GM12878 (cell line): ENCODE results near the gene HAPLN2. TPM values are rescaled to one million over a fixed set of nuclear protein-coding genes. Genes with fewer than 3 reads are reported as not detected.
A peak's percentile ranks its signal among the peaks of the same experiment; 100 is the strongest.

ENCODE experiments used
- ATAC-seq: fragments of 200-7000 bp; cut with Tn5 transposase; 3 replicates; pipeline ENCODE4 v1.9.1; 2020; ENCODE audit warnings: mild to moderate bottlenecking, moderate library complexity
- BruUV-seq: library from RNA; stranded (reverse); fragments of 400-500 nt; replicated peaks from 2 replicates; lab custom pipeline; 2021; lab: Mats Ljungman, UMichigan
- CTCF ChIA-PET: fragments of 300-600 bp; sonication (Branson Sonifier 250); formaldehyde crosslinking; extraction: SDS; loops from one replicate; lab custom pipeline; 2021; ENCODE audit warnings: inconsistent platforms; lab: Yijun Ruan, JAX
- POLR2A ChIA-PET: fragments of 350-600 bp; formaldehyde crosslinking; extraction: SDS; loops from one replicate; lab custom pipeline; 2021; ENCODE audit warnings: inconsistent platforms; lab: Charles Lee
- RAD21 ChIA-PET: fragments of 300-600 bp; sonication (Branson Sonifier 250); formaldehyde crosslinking; loops from one replicate; lab custom pipeline; 2023; ENCODE audit warnings: antibody characterized with exemption; ENCODE audit not compliant: unreplicated experiment; lab: Charles Lee
- SMC1A ChIA-PET: fragments of 300-600 bp; sonication (Branson Sonifier 250); formaldehyde crosslinking; loops from one replicate; lab custom pipeline; 2023; ENCODE audit not compliant: unreplicated experiment, uncharacterized antibody; lab: Charles Lee
- DNase-seq: peaks from one replicate; pipeline ENCODE4 v3.0.0-alpha.2; 2011; ENCODE audit warnings: low read depth, low spot score
- FAIRE-seq: peaks from 3 replicates; lab custom pipeline; 2011; peaks lifted over from hg19 to GRCh38; lab: Jason Lieb, UNC
- H2AFZ ChIP-seq: 2 replicates; pipeline ENCODE4 v1.6.0; 2011; ENCODE audit warnings: low read depth, low read length, control low read depth; ENCODE audit not compliant: control insufficient read depth
- H3K27ac ChIP-seq: 2 replicates; pipeline ENCODE4 v1.5.1; 2011; ENCODE audit warnings: control low read depth; ENCODE audit not compliant: control insufficient read depth, insufficient read depth
- H3K27me3 ChIP-seq, 2 experiments: replicated peaks in 1 of 2; 2 replicates each; pipeline versions ENCODE4 v1.6.0 to v1.6.1; 2011; ENCODE audit warnings: low read length in 1 of 2; ENCODE audit not compliant: control insufficient read depth in 2 of 2, insufficient read depth in 2 of 2
- H3K36me3 ChIP-seq, 2 experiments: 2 replicates each; pipeline ENCODE4 v1.5.1; 2011; ENCODE audit warnings: low read length in 1 of 2; ENCODE audit not compliant: control insufficient read depth in 2 of 2, insufficient read depth in 2 of 2
- H3K4me1 ChIP-seq: 2 replicates; pipeline ENCODE4 v1.6.1; 2011; ENCODE audit warnings: mild to moderate bottlenecking, low read length, moderate library complexity, mixed read lengths; ENCODE audit not compliant: control insufficient read depth, insufficient read depth
- H3K4me2 ChIP-seq: 2 replicates; pipeline ENCODE4 v1.6.0; 2011; ENCODE audit warnings: control low read depth; ENCODE audit not compliant: control insufficient read depth, insufficient read depth
- H3K4me3 ChIP-seq: fragments of 200-600 bp; sonication (generic); 2 replicates; pipeline ENCODE4 v1.5.1; 2016
- H3K79me2 ChIP-seq: 2 replicates; pipeline ENCODE4 v1.6.0; 2011; ENCODE audit warnings: low read length; ENCODE audit not compliant: control insufficient read depth, insufficient read depth
- H3K9ac ChIP-seq: 2 replicates; pipeline ENCODE4 v1.8.0; 2011; ENCODE audit warnings: low read length, control low read depth, mixed read lengths; ENCODE audit not compliant: control insufficient read depth, insufficient read depth
- H3K9me3 ChIP-seq: replicated peaks from 3 replicates; pipeline ENCODE4 v1.5.1; 2011; ENCODE audit warnings: mild to moderate bottlenecking, low read length; ENCODE audit not compliant: control insufficient read depth, insufficient read depth
- H4K20me1 ChIP-seq: 2 replicates; pipeline ENCODE4 v1.6.0; 2011; ENCODE audit not compliant: control insufficient read depth, insufficient read depth
- BRCA1 ChIP-seq: IDR thresholded peaks from 2 replicates; pipeline ENCODE4 v1.6.1; 2011; ENCODE audit warnings: low read depth, low read length, improper control_type of control experiment
- CTCF ChIP-seq, 3 experiments: IDR thresholded peaks in 2 of 3; conservative IDR thresholded peaks in 1 of 3; 2 replicates each; pipeline ENCODE4 v1.5.1; 2011; ENCODE audit warnings: low read depth in 3 of 3, low read length in 3 of 3, mild to moderate bottlenecking in 3 of 3, control low read depth in 2 of 3, moderate library complexity in 2 of 3, inconsistent platforms in 1 of 3, mixed read lengths in 1 of 3; ENCODE audit not compliant: control insufficient read depth in 2 of 3, insufficient read depth in 1 of 3; ENCODE audit errors: extremely low read depth in 1 of 3
- EP300 ChIP-seq, 2 experiments: fragments of 150-350 bp in 1 of 2; IDR thresholded peaks; 2 replicates each; pipeline ENCODE4 v1.6.1; 2011 to 2012; ENCODE audit warnings: low read depth in 2 of 2, low read length in 2 of 2, borderline replicate concordance in 1 of 2, improper control_type of control experiment in 1 of 2, inconsistent platforms in 1 of 2; ENCODE audit not compliant: control insufficient read depth in 1 of 2
- HCFC1 ChIP-seq: fragments of 150-350 bp; IDR thresholded peaks from 2 replicates; pipeline ENCODE4 v1.6.1; 2014; ENCODE audit warnings: low read length
- IRF4 ChIP-seq: IDR thresholded peaks from 2 replicates; pipeline ENCODE4 v1.6.1; 2011; ENCODE audit warnings: low read depth, low read length
- LARP7 ChIP-seq: fragments of 450-650 bp; IDR thresholded peaks from 2 replicates; pipeline ENCODE4 v1.6.1; 2017; ENCODE audit warnings: mild to moderate bottlenecking
- MYC ChIP-seq: IDR thresholded peaks from 2 replicates; pipeline ENCODE4 v1.6.1; 2011; ENCODE audit warnings: mild to moderate bottlenecking, low read length, moderate library complexity, inconsistent platforms; ENCODE audit not compliant: insufficient read depth, insufficient replicate concordance, insufficient read length, severe bottlenecking
- NFYA ChIP-seq: IDR thresholded peaks from 2 replicates; pipeline ENCODE4 v1.6.1; 2011; ENCODE audit warnings: low read depth, mild to moderate bottlenecking, low read length, improper control_type of control experiment, borderline replicate concordance
- NFYB ChIP-seq: IDR thresholded peaks from 2 replicates; pipeline ENCODE4 v1.6.1; 2011; ENCODE audit warnings: low read depth, mild to moderate bottlenecking, low read length, improper control_type of control experiment, moderate library complexity; ENCODE audit not compliant: insufficient read depth
- PAX8 ChIP-seq: fragments of 450-650 bp; IDR thresholded peaks from 2 replicates; pipeline ENCODE4 v1.6.1; 2017; ENCODE audit warnings: mild to moderate bottlenecking, moderate library complexity
- RAD21 ChIP-seq: IDR thresholded peaks from 2 replicates; pipeline ENCODE4 v1.6.1; 2011; ENCODE audit warnings: mild to moderate bottlenecking, low read depth, low read length, moderate library complexity; ENCODE audit not compliant: insufficient read depth
- SIN3A ChIP-seq: IDR thresholded peaks from 2 replicates; pipeline ENCODE4 v1.6.1; 2012; ENCODE audit warnings: low read depth, low read length, improper control_type of control experiment
- SMAD5 ChIP-seq: IDR thresholded peaks from 2 replicates; pipeline ENCODE4 v1.6.1; 2016; ENCODE audit warnings: antibody characterized with exemption, low read depth
- ZNF687 ChIP-seq: fragments of 450-650 bp; IDR thresholded peaks from 2 replicates; pipeline ENCODE4 v1.6.1; 2017; ENCODE audit warnings: mild to moderate bottlenecking, moderate library complexity
- WGBS: methylation state at CpG from one replicate; pipeline ENCODE4 v1.1.6; 2016; ENCODE audit warnings: low lambda C conversion rate; ENCODE audit not compliant: insufficient replicate concordance, insufficient coverage; ENCODE audit errors: missing lambda C conversion rate; 5-methylcytosine and 5-hydroxymethylcytosine counted together
- in situ Hi-C: fragments of 300-500 bp; cut with MboI; formaldehyde crosslinking; loops from 9 replicates; pipeline ENCODE4 v1.14.3; 2018; ENCODE audit warnings: mixed read lengths
- intact Hi-C: fragments of 100-400 bp; cut with micrococcal nuclease; formaldehyde crosslinking; loops from one replicate; pipeline ENCODE4 v1.14.2; 2022; ENCODE audit not compliant: unreplicated experiment
- polyA plus RNA-seq, 11 experiments: library from polyadenylated mRNA; depleted of rRNA in 4 of 11; unstranded in 6 of 11; stranded (reverse) in 5 of 11; fragments of >200 nt; fragmentation: Nextera tagmentation in 4 of 11; fragmentation: Illumina TruSeq in 1 of 11; extraction: Ambion mirVana in 4 of 11; extraction: Trizol in 1 of 11; gene quantifications; 1 replicate in 1 of 11; 2 replicates in 10 of 11; pipeline versions ENCODE4 v1.2.1 to v1.2.3, GENCODE V29; 2011 to 2016; ENCODE audit warnings: inconsistent platforms in 2 of 11, missing spikeins in 2 of 11, low read depth in 1 of 11
- total RNA-seq, 4 experiments: library from RNA; depleted of rRNA in 3 of 4; stranded (reverse); fragments of >200 nt in 3 of 4; fragmentation: Illumina TruSeq in 1 of 4; extraction: Trizol in 1 of 4; gene quantifications; 2 replicates each; pipeline versions ENCODE4 v1.2.1 to v1.2.3, GENCODE V29; 2013 to 2021

HAPLN2 gene
- total and polyA plus RNA-seq, 10 of the 15 experiments (the other 5 are each of a cell fraction or from before 2014, with no cell fraction given), result 0.15 to 0.24 TPM; not detected in 8

GRCh38 chr1:156656806-156657740, 37.9 kb downstream of the HAPLN2 start:
- no TSS peak for BruUV-seq
- DNase-seq (no peak), FAIRE-seq (no peak), ATAC-seq (peak; percentile 28)
- SMC1A ChIA-PET, result interaction anchor here (0.7 to 2.0 kb wide), 7 partner anchors 21 to 69 kb away, joined by 3 to 7 read pairs (median 5); no protein-coding TSS in a partner anchor
- Histone ChIP-seq H3K9ac (no peak overlapping the region; the same call in 1 of the 2 replicates), H3K27me3 (0 out of 4 replicates have a peak, but pooled peaks cover 0 to 2% of the 10 kb centered on the region in 2 experiments), H3K79me2 (peaks cover 23% of the 10 kb centered on the region), H3K36me3 (no peaks in the 10 kb centered on the region), H4K20me1 (peaks cover 8% of the 10 kb centered on the region; the same call in 1 of the 2 replicates), H3K4me2 (peak overlapping the region; percentile 89), H2AFZ (peak overlapping the region; percentile 2; the same call in 1 of the 2 replicates), H3K9me3 (no peaks in the 10 kb centered on the region), H3K27ac (no peak overlapping the region), H3K4me1 (peaks cover 44% of the 10 kb centered on the region), H3K4me3 (peak overlapping the region; percentile 45; the same call in 1 of the 2 replicates)
- 7% methylated on average over 48 of the region's 54 CpGs for WGBS
- RAD21 ChIA-PET, result interaction anchor here (0.7 to 6.0 kb wide), 6 partner anchors 21 to 94 kb away, joined by 3 to 58 read pairs (median 8); partner anchors contain the start of genes HDGF and NES
- POLR2A ChIA-PET, result interaction anchor here (0.5 to 1.2 kb wide), 4 partner anchors 9 to 271 kb away, joined by 3 to 4 read pairs (median 4); no protein-coding TSS in a partner anchor
- in situ Hi-C loops (no loop called here), intact Hi-C loops (loop anchor here (1.0 kb wide), 1 partner anchor 30 kb away; no protein-coding TSS in a partner anchor)
- CTCF ChIA-PET, result interaction anchor here (0.6 to 8.3 kb wide), 15 partner anchors 8 to 438 kb away, joined by 3 to 208 read pairs (median 5); partner anchors contain the start of genes BCAN, CRABP2, ISG20L2 and METTL25B
- TF ChIP-seq CTCF (IDR thresholded peaks at IDR 0.05 in 2 of 3, conservative IDR thresholded peaks at IDR 0.05 in 1 of 3; ENCODE audit: control insufficient read depth in 2 of 3, extremely low read depth in 1 of 3, insufficient read depth in 1 of 3, low read depth in 3 of 3, low read length in 3 of 3) (peak; percentile 97 to 99 (median 97); a peak in 5 of 6 replicates), MYC (no peak), SIN3A (no peak), NFYB (no peak), EP300 (IDR thresholded peaks at IDR 0.05; ENCODE audit: borderline replicate concordance in 1 of 2, control insufficient read depth in 1 of 2, low read depth in 2 of 2, low read length in 2 of 2) (no peak), ZNF687 (no peak), SMAD5 (no peak), IRF4 (peak; percentile 69; the same call in 1 of the 2 replicates), PAX8 (no peak), RAD21 (peak; percentile 76), HCFC1 (no peak), LARP7 (0 out of 2 replicates have a peak, but pooled peaks have one; percentile 19), NFYA (no peak), BRCA1 (no peak)
